Prostate gland (tissue), 2 donors: ENCODE data around the gene MMP2.
A peak's percentile ranks its signal among the peaks of the same experiment; 100 is the strongest.

Source experiments
- CTCF ChIP-seq, 4 experiments: fragments of 200-600 bp in 2 of 4; fragments of 450-650 bp in 2 of 4; sonication (generic) in 2 of 4; IDR thresholded peaks; 1 replicate in 3 of 4; 2 replicates in 1 of 4; pipeline ENCODE4 v1.5.1; 2016 to 2019; ENCODE audit warnings: antibody characterized with exemption in 4 of 4, mild to moderate bottlenecking in 2 of 4, moderate library complexity in 2 of 4
- POLR2A ChIP-seq: fragments of 450-650 bp; IDR thresholded peaks from one replicate; pipeline ENCODE4 v1.6.1; 2016; ENCODE audit warnings: antibody characterized with exemption, mild to moderate bottlenecking
- POLR2AphosphoS5 ChIP-seq: sonication (generic); formaldehyde crosslinking; IDR thresholded peaks from one replicate; pipeline ENCODE4 v1.6.1; 2017; ENCODE audit warnings: antibody characterized with exemption

- TF ChIP-seq CTCF (IDR thresholded peaks at IDR 0.05), result peak in 3 of 4 experiments; percentile 28 to 57 (median 43)
- no peak for TF ChIP-seq POLR2A
- no peak for TF ChIP-seq POLR2AphosphoS5
These were observed 64.5 kb downstream of the MMP2 start for GRCh38 chr16:55543472-55543871.
